ENCODE results near the gene VRK3.
"Not testable (repeated sequence)": the region's sequence is repeated elsewhere in the genome, so short reads cannot be mapped to it uniquely, and the experiment has no call there.

Gene VRK3

GRCh38 chr19:50025022-50025793 is at the start of gene VRK3:
VRK3 (minus strand) TSS chr19:50025372; CDS start chr19:50016162, 9,210 bp downstream.
- peak; percentile 100 for DNase-seq

GRCh38 chr19:50068382-50068781 is 43.2 kb upstream of the VRK3 start:
- not testable (repeated sequence) for DNase-seq

GRCh38 chr19:50067575-50067974 is 42.4 kb upstream of the VRK3 start:
- no peak for DNase-seq

- DNase-seq, result no peak
These were observed 40.8 kb upstream of the VRK3 start for GRCh38 chr19:50065938-50066337.

- no peak for DNase-seq
These were observed 36.5 kb upstream of the VRK3 start for GRCh38 chr19:50061650-50062049.

GRCh38 chr19:50060107-50060506 is 34.9 kb upstream of the VRK3 start:
- no peak for DNase-seq

- DNase-seq, result no peak
These were observed 33.9 kb upstream of the VRK3 start for GRCh38 chr19:50059045-50059444.

GRCh38 chr19:50058425-50058824 is 33.3 kb upstream of the VRK3 start:
- peak; percentile 21 for DNase-seq

GRCh38 chr19:50053119-50053518 is 27.9 kb upstream of the VRK3 start:
- no peak for DNase-seq

GRCh38 chr19:50051964-50052363 is 26.8 kb upstream of the VRK3 start:
- DNase-seq, result no peak

GRCh38 chr19:50051228-50051895 is 26.2 kb upstream of the VRK3 start:
- DNase-seq, result not testable (repeated sequence)

- peak; percentile 68 for DNase-seq
These were observed 25.4 kb upstream of the VRK3 start for GRCh38 chr19:50050406-50051227.

- no peak for DNase-seq
These were observed 22.5 kb upstream of the VRK3 start for GRCh38 chr19:50047671-50048070.

GRCh38 chr19:50046649-50047503 is 21.7 kb upstream of the VRK3 start:
- DNase-seq, result no peak

GRCh38 chr19:50044922-50045321 is 19.8 kb upstream of the VRK3 start:
- DNase-seq, result no peak

- no peak for DNase-seq
These were observed 18.8 kb upstream of the VRK3 start for GRCh38 chr19:50043967-50044366.

GRCh38 chr19:50042363-50043024 is 17.3 kb upstream of the VRK3 start:
- DNase-seq, result no peak

- DNase-seq, result no peak
These were observed 15.8 kb upstream of the VRK3 start for GRCh38 chr19:50040967-50041366.

- no peak for DNase-seq
These were observed 14.8 kb upstream of the VRK3 start for GRCh38 chr19:50039968-50040367.

GRCh38 chr19:50036908-50037307 is 11.7 kb upstream of the VRK3 start:
- DNase-seq, result no peak

- DNase-seq, result no peak
These were observed 5.8 kb upstream of the VRK3 start for GRCh38 chr19:50030937-50031336.

- no peak for DNase-seq
These were observed 5.1 kb upstream of the VRK3 start for GRCh38 chr19:50030225-50030624.
